ENCODE measurements around the gene OR13C9. TPM values are rescaled to one million over a fixed set of nuclear protein-coding genes. Genes with fewer than 3 reads are reported as not detected.
"Not testable (repeated sequence)": the region's sequence is repeated elsewhere in the genome, so short reads cannot be mapped to it uniquely, and the experiment has no call there.

The OR13C9 gene
- total RNA-seq, 3 donors from 2014 or later (not counting 1 experiment from before 2014, with no cell fraction given): not detected

- no peak overlapping the region for H3K4me3 Mint-ChIP-seq
- intact Hi-C loops (cut with micrococcal nuclease): no loop called here
- Histone ChIP-seq H3K9me3 (ENCODE audit: control insufficient read depth, insufficient read depth, low read length) (peaks cover 9% of the 10 kb centered on the region), H3K36me3 (ENCODE audit: control insufficient read depth, insufficient read depth, low read length) (no peaks in the 10 kb centered on the region), H3K27ac (ENCODE audit: low read length) (no peak overlapping the region), H3K4me1 (ENCODE audit: control insufficient read depth, insufficient read depth, low read length) (no peaks in the 10 kb centered on the region), H3K4me3 (ENCODE audit: low read length) (no peak overlapping the region), H3K27me3 (ENCODE audit: control insufficient read depth, insufficient read depth, low read length) (no peaks in the 10 kb centered on the region)
- DNase-seq (no peak), ATAC-seq (no peak)
- H3K36me3 Mint-ChIP-seq: peaks cover 7% of the 10 kb centered on the region
- no peak overlapping the region for H3K27ac Mint-ChIP-seq
- no peaks in the 10 kb centered on the region for H3K27me3 Mint-ChIP-seq (ENCODE audit: low read depth in 2 of 2)
- no peaks in the 10 kb centered on the region for H3K4me1 Mint-ChIP-seq
- TF ChIP-seq, protein P1, sequence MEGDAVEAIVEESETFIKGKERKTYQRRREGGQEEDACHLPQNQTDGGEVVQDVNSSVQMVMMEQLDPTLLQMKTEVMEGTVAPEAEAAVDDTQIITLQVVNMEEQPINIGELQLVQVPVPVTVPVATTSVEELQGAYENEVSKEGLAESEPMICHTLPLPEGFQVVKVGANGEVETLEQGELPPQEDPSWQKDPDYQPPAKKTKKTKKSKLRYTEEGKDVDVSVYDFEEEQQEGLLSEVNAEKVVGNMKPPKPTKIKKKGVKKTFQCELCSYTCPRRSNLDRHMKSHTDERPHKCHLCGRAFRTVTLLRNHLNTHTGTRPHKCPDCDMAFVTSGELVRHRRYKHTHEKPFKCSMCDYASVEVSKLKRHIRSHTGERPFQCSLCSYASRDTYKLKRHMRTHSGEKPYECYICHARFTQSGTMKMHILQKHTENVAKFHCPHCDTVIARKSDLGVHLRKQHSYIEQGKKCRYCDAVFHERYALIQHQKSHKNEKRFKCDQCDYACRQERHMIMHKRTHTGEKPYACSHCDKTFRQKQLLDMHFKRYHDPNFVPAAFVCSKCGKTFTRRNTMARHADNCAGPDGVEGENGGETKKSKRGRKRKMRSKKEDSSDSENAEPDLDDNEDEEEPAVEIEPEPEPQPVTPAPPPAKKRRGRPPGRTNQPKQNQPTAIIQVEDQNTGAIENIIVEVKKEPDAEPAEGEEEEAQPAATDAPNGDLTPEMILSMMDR (IDR thresholded peaks at IDR 0.05): no peak
- WGBS (ENCODE audit: insufficient coverage): 94% methylated on average over 30 of the region's 30 CpGs
- H3K9me3 Mint-ChIP-seq: peaks cover 7 to 10% of the 10 kb centered on the region in 2 donors
Observed at GRCh38 chr9:104633976-104634520, 16.0 kb upstream of the OR13C9 start.

DNA sequence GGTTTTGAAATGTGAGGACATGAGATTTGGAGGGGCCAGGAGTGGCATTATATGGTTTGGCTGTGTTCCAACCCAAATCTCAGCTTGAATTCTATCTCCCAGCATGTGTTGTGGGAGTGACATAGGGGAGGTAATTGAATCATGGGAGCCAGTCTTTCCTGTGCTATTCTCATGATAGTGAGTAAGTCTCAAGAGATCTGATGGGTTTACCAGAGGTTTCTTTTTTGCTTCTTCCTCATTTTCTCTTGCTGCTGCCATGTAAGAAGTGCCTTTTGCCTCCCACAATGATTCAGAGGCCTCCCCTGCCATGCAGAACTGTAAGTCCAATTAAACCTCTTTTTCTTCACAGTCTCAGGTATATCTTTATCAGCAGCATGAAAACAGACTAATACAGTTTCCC lies 8.0 kb upstream of the OR13C9 start:
- H3K9me3 ChIP-seq (ENCODE audit: control insufficient read depth, insufficient read depth, low read length); DNase-seq; H3K27me3 ChIP-seq (ENCODE audit: control insufficient read depth, insufficient read depth, low read length); H3K36me3 ChIP-seq (ENCODE audit: control insufficient read depth, insufficient read depth, low read length); H3K4me1 Mint-ChIP-seq; H3K27ac ChIP-seq (ENCODE audit: low read length); intact Hi-C loops (cut with micrococcal nuclease); ATAC-seq; H3K4me3 ChIP-seq (ENCODE audit: low read length); H3K4me3 Mint-ChIP-seq; H3K27me3 Mint-ChIP-seq (ENCODE audit: low read depth in 2 of 2); H3K4me1 ChIP-seq (ENCODE audit: control insufficient read depth, insufficient read depth, low read length); H3K36me3 Mint-ChIP-seq; H3K9me3 Mint-ChIP-seq; H3K27ac Mint-ChIP-seq: not testable (repeated sequence)

- no peak overlapping the region for H3K4me3 ChIP-seq (ENCODE audit: low read length)
- Mint-ChIP-seq H3K9me3 (peaks cover 3 to 4% of the 10 kb centered on the region in 2 donors), H3K36me3 (no peaks in the 10 kb centered on the region), H3K27ac (no peak overlapping the region), H3K4me3 (no peak overlapping the region), H3K4me1 (no peaks in the 10 kb centered on the region), H3K27me3 (ENCODE audit: low read depth in 2 of 2) (no peaks in the 10 kb centered on the region)
- H3K4me1 ChIP-seq (ENCODE audit: control insufficient read depth, insufficient read depth, low read length): no peaks in the 10 kb centered on the region
- H3K9me3 ChIP-seq (ENCODE audit: control insufficient read depth, insufficient read depth, low read length): no peaks in the 10 kb centered on the region
- no peaks in the 10 kb centered on the region for H3K36me3 ChIP-seq (ENCODE audit: control insufficient read depth, insufficient read depth, low read length)
- ATAC-seq (no peak), DNase-seq (no peak)
- TF ChIP-seq, protein P1 (IDR thresholded peaks at IDR 0.05): no peak
- H3K27ac ChIP-seq (ENCODE audit: low read length): no peak overlapping the region
- H3K27me3 ChIP-seq (ENCODE audit: control insufficient read depth, insufficient read depth, low read length): no peaks in the 10 kb centered on the region
- intact Hi-C loops (cut with micrococcal nuclease): no loop called here
Observed at GRCh38 chr9:104617418-104617817, 586 bp downstream of the OR13C9 start.

DNA sequence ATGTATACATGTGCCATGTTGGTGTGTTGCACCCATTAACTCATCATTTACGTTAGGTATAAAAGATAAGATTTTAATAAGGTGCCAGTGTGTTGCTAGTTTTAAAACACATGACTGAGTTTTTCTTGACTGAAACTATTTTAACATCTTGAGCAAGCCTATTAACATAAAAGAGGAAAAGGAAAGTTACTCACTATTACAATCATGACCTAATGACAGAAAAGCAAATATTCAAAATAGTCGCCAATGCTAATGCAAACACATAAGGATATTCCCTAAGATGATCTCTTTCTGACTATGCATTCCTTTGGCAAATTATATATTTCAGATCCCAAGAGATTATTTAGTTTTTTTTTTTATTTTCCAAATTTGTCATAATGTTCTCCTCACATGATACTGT lies 6.8 kb downstream of the OR13C9 start:
- Histone ChIP-seq H3K36me3 (ENCODE audit: control insufficient read depth, insufficient read depth, low read length) (no peaks in the 10 kb centered on the region), H3K4me3 (ENCODE audit: low read length) (no peak overlapping the region), H3K27me3 (ENCODE audit: control insufficient read depth, insufficient read depth, low read length) (no peaks in the 10 kb centered on the region), H3K27ac (ENCODE audit: low read length) (no peak overlapping the region), H3K4me1 (ENCODE audit: control insufficient read depth, insufficient read depth, low read length) (no peaks in the 10 kb centered on the region), H3K9me3 (ENCODE audit: control insufficient read depth, insufficient read depth, low read length) (no peaks in the 10 kb centered on the region)
- ATAC-seq: no peak
- Mint-ChIP-seq H3K27ac (no peak overlapping the region), H3K27me3 (ENCODE audit: low read depth in 2 of 2) (no peaks in the 10 kb centered on the region), H3K4me1 (no peaks in the 10 kb centered on the region), H3K36me3 (no peaks in the 10 kb centered on the region), H3K4me3 (no peak overlapping the region), H3K9me3 (peaks cover 2 to 3% of the 10 kb centered on the region in 2 donors)
- intact Hi-C loops (cut with micrococcal nuclease): no loop called here
- WGBS (ENCODE audit: insufficient coverage): no CpG with 5 or more reads among the region's 2 CpGs
- TF ChIP-seq, protein P1 (IDR thresholded peaks at IDR 0.05): no peak
- DNase-seq: no peak

All from natural killer cell (primary cell).